GM23338 (cell line): Measurements from ENCODE around the gene SPG7. TPM values are rescaled to one million over a fixed set of nuclear protein-coding genes. Genes with fewer than 3 reads are reported as not detected.

Experiments used
- ATAC-seq: fragments of 200-7000 bp; cut with Tn5 transposase; 3 replicates; pipeline ENCODE4 v1.9.1; 2020
- DNase-seq: peaks from one replicate; pipeline ENCODE4 v3.0.0-alpha.2; 2015; ENCODE audit warnings: low spot score
- H2AFZ ChIP-seq: fragments of 200-600 bp; sonication (generic); 2 replicates; pipeline ENCODE4 v1.8.0; 2016; ENCODE audit warnings: antibody characterized with exemption, mild to moderate bottlenecking, moderate library complexity
- H3F3A ChIP-seq: fragments of 200-600 bp; sonication (generic); replicated peaks from 2 replicates; pipeline ENCODE4 v1.8.0; 2017; ENCODE audit warnings: antibody characterized with exemption, mixed run types, low read depth
- H3K27ac ChIP-seq: fragments of 200-600 bp; sonication (generic); 2 replicates; pipeline ENCODE4 v1.6.1; 2016; ENCODE audit warnings: low read depth
- H3K27me3 ChIP-seq: fragments of 200-600 bp; sonication (generic); 2 replicates; pipeline ENCODE4 v1.8.0; 2016; ENCODE audit warnings: mild to moderate bottlenecking, mixed run types, moderate library complexity; ENCODE audit not compliant: insufficient read depth
- H3K36me3 ChIP-seq: fragments of 200-600 bp; sonication (generic); 2 replicates; pipeline ENCODE4 v1.8.0; 2016; ENCODE audit warnings: mild to moderate bottlenecking; ENCODE audit not compliant: insufficient read depth
- H3K4me1 ChIP-seq: fragments of 200-600 bp; sonication (generic); 2 replicates; pipeline ENCODE4 v1.8.0; 2016; ENCODE audit warnings: mild to moderate bottlenecking, moderate library complexity; ENCODE audit not compliant: insufficient read depth
- H3K4me2 ChIP-seq: fragments of 200-600 bp; sonication (generic); 2 replicates; pipeline ENCODE4 v1.7.1; 2017; ENCODE audit warnings: mixed run types
- H3K4me3 ChIP-seq: fragments of 200-600 bp; sonication (generic); 2 replicates; pipeline ENCODE4 v1.6.1; 2016; ENCODE audit warnings: mixed run types
- H3K79me2 ChIP-seq: fragments of 200-600 bp; sonication (generic); replicated peaks from 2 replicates; pipeline ENCODE4 v1.8.0; 2017; ENCODE audit warnings: mild to moderate bottlenecking; ENCODE audit not compliant: insufficient read depth
- H3K9me2 ChIP-seq: fragments of 200-600 bp; sonication (generic); 2 replicates; pipeline ENCODE4 v1.8.0; 2017; ENCODE audit not compliant: insufficient read depth
- H4K20me1 ChIP-seq: fragments of 200-600 bp; sonication (generic); replicated peaks from 2 replicates; pipeline ENCODE4 v1.8.0; 2017; ENCODE audit warnings: mild to moderate bottlenecking; ENCODE audit not compliant: insufficient read depth
- H3K27ac Mint-ChIP-seq: 2 replicates; pipeline ENCODE4 v1.8.0; 2020; ENCODE audit warnings: inconsistent platforms, mild to moderate bottlenecking, moderate library complexity, mixed read lengths
- H3K27me3 Mint-ChIP-seq: 3 replicates; pipeline ENCODE4 v1.8.0; 2022; ENCODE audit warnings: low read depth, mild to moderate bottlenecking, moderate library complexity, mixed read lengths, inconsistent platforms; ENCODE audit not compliant: insufficient read depth, poor library complexity
- H3K36me3 Mint-ChIP-seq: 3 replicates; pipeline ENCODE4 v1.8.0; 2021; ENCODE audit warnings: low read depth, mild to moderate bottlenecking, inconsistent platforms, moderate library complexity, mixed read lengths
- H3K4me1 Mint-ChIP-seq: 3 replicates; pipeline ENCODE4 v1.8.0; 2020; ENCODE audit warnings: mild to moderate bottlenecking, inconsistent platforms, mixed read lengths
- H3K4me3 Mint-ChIP-seq: 3 replicates; pipeline ENCODE4 v1.8.0; 2021; ENCODE audit warnings: moderate library complexity, mild to moderate bottlenecking, inconsistent platforms, mixed read lengths
- H3K9me3 Mint-ChIP-seq: 3 replicates; pipeline ENCODE4 v1.8.0; 2020; ENCODE audit warnings: moderate library complexity, mild to moderate bottlenecking, inconsistent platforms, mixed read lengths
- CREB1 ChIP-seq: fragments of 250-450 bp; sonication (Bioruptor Pico); IDR thresholded peaks from 2 replicates; pipeline ENCODE4 v1.5.0; 2020; ENCODE audit warnings: low read depth, mild to moderate bottlenecking, moderate library complexity
- ETS1 ChIP-seq: IDR thresholded peaks from 2 replicates; pipeline ENCODE4 v1.6.1; 2016; ENCODE audit warnings: antibody characterized with exemption
- EZH2 ChIP-seq: fragments of 200-600 bp; sonication (generic); IDR thresholded peaks from one replicate; pipeline ENCODE4 v1.8.0; 2017; ENCODE audit warnings: antibody characterized with exemption, mild to moderate bottlenecking, low read depth; ENCODE audit not compliant: unreplicated experiment
- EZH2phosphoT487 ChIP-seq: fragments of 200-600 bp; sonication (generic); IDR thresholded peaks from one replicate; pipeline ENCODE4 v1.8.1; 2018; ENCODE audit warnings: antibody characterized with exemption; ENCODE audit not compliant: unreplicated experiment
- JUNB ChIP-seq: IDR thresholded peaks from one replicate; pipeline ENCODE4 v1.6.1; 2016; ENCODE audit warnings: antibody characterized with exemption; ENCODE audit not compliant: unreplicated experiment
- NANOG ChIP-seq: IDR thresholded peaks from 2 replicates; pipeline ENCODE4 v1.6.1; 2016; ENCODE audit warnings: antibody characterized with exemption, borderline replicate concordance
- POLR2AphosphoS5 ChIP-seq: IDR thresholded peaks from 2 replicates; pipeline ENCODE4 v1.6.1; 2016; ENCODE audit warnings: antibody characterized with exemption, low read depth
- REST ChIP-seq: IDR thresholded peaks from one replicate; pipeline ENCODE4 v1.6.1; 2018; ENCODE audit warnings: antibody characterized with exemption; ENCODE audit not compliant: unreplicated experiment
- STAT1 ChIP-seq: IDR thresholded peaks from one replicate; pipeline ENCODE4 v1.6.1; 2016; ENCODE audit warnings: antibody characterized with exemption; ENCODE audit not compliant: unreplicated experiment
- ZNF114 ChIP-seq: fragments of 250-450 bp; sonication (Bioruptor Pico); IDR thresholded peaks from 2 replicates; pipeline ENCODE4 v1.5.0; 2020; ENCODE audit warnings: mild to moderate bottlenecking, moderate library complexity
- ZNF331 ChIP-seq: fragments of 250-450 bp; sonication (Bioruptor Pico); IDR thresholded peaks from 2 replicates; pipeline ENCODE4 v1.5.0; 2020; ENCODE audit warnings: low read depth, mild to moderate bottlenecking, moderate library complexity
- polyA plus RNA-seq: library from polyadenylated mRNA; unstranded; fragments of >200 nt; fragmentation: Nextera tagmentation; extraction: Ambion mirVana; gene quantifications from 2 replicates; pipeline ENCODE4 v1.2.1, GENCODE V29; 2016
- total RNA-seq: library from RNA; depleted of rRNA; stranded (reverse); fragments of >200 nt; shearing (Covaris generic); gene quantifications from 2 replicates; pipeline ENCODE4 v1.2.3, GENCODE V29; 2014
- TF ChIP-seq, protein P1 (sequence below), 2 experiments: fragments of 200-600 bp in 1 of 2; sonication (generic) in 1 of 2; conservative IDR thresholded peaks; 2 replicates each; pipeline versions ENCODE4 v1.5.1 to v1.6.1; 2016 to 2017; ENCODE audit warnings: antibody characterized with exemption in 2 of 2, low read depth in 2 of 2, mild to moderate bottlenecking in 2 of 2, moderate library complexity in 1 of 2
- TF ChIP-seq, protein P2 (sequence below): fragments of 250-450 bp; sonication (Bioruptor Pico); IDR thresholded peaks from 2 replicates; pipeline ENCODE4 v1.5.0; 2020; ENCODE audit warnings: mild to moderate bottlenecking, moderate library complexity

SPG7 gene
- total and polyA plus RNA-seq, 2 experiments from 2014 or later: 77.1 to 267 TPM

GRCh38 chr16:89595330-89596060, 87.3 kb downstream of the SPG7 start:
- Histone ChIP-seq H2AFZ (no peak overlapping the region), H3K36me3 (no peaks in the 10 kb centered on the region), H3K27ac (no peak overlapping the region), H3K4me1 (no peaks in the 10 kb centered on the region), H4K20me1 (no peaks in the 10 kb centered on the region), H3K4me2 (no peak overlapping the region), H3F3A (no peaks in the 10 kb centered on the region), H3K4me3 (no peak overlapping the region), H3K27me3 (no peaks in the 10 kb centered on the region), H3K9me2 (no peaks in the 10 kb centered on the region), H3K79me2 (no peaks in the 10 kb centered on the region)
- Mint-ChIP-seq H3K36me3 (no peaks in the 10 kb centered on the region), H3K27me3 (peaks cover 16% of the 10 kb centered on the region), H3K27ac (no peak overlapping the region), H3K4me3 (no peak overlapping the region), H3K9me3 (no peaks in the 10 kb centered on the region), H3K4me1 (peaks cover 4% of the 10 kb centered on the region)
- no peak for ATAC-seq
- no peak for DNase-seq
- TF ChIP-seq, protein P1, sequence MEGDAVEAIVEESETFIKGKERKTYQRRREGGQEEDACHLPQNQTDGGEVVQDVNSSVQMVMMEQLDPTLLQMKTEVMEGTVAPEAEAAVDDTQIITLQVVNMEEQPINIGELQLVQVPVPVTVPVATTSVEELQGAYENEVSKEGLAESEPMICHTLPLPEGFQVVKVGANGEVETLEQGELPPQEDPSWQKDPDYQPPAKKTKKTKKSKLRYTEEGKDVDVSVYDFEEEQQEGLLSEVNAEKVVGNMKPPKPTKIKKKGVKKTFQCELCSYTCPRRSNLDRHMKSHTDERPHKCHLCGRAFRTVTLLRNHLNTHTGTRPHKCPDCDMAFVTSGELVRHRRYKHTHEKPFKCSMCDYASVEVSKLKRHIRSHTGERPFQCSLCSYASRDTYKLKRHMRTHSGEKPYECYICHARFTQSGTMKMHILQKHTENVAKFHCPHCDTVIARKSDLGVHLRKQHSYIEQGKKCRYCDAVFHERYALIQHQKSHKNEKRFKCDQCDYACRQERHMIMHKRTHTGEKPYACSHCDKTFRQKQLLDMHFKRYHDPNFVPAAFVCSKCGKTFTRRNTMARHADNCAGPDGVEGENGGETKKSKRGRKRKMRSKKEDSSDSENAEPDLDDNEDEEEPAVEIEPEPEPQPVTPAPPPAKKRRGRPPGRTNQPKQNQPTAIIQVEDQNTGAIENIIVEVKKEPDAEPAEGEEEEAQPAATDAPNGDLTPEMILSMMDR (conservative IDR thresholded peaks at IDR 0.05; ENCODE audit: low read depth in 2 of 2): no peak
- TF ChIP-seq STAT1 (no peak), CREB1 (no peak), ZNF114 (CRISPR knock-in tag) (no peak), NANOG (no peak), JUNB (no peak), EZH2phosphoT487 (no peak), REST (no peak), ETS1 (no peak), POLR2AphosphoS5 (no peak), ZNF331 (CRISPR knock-in tag) (no peak), EZH2 (no peak)
- TF ChIP-seq, protein P2, sequence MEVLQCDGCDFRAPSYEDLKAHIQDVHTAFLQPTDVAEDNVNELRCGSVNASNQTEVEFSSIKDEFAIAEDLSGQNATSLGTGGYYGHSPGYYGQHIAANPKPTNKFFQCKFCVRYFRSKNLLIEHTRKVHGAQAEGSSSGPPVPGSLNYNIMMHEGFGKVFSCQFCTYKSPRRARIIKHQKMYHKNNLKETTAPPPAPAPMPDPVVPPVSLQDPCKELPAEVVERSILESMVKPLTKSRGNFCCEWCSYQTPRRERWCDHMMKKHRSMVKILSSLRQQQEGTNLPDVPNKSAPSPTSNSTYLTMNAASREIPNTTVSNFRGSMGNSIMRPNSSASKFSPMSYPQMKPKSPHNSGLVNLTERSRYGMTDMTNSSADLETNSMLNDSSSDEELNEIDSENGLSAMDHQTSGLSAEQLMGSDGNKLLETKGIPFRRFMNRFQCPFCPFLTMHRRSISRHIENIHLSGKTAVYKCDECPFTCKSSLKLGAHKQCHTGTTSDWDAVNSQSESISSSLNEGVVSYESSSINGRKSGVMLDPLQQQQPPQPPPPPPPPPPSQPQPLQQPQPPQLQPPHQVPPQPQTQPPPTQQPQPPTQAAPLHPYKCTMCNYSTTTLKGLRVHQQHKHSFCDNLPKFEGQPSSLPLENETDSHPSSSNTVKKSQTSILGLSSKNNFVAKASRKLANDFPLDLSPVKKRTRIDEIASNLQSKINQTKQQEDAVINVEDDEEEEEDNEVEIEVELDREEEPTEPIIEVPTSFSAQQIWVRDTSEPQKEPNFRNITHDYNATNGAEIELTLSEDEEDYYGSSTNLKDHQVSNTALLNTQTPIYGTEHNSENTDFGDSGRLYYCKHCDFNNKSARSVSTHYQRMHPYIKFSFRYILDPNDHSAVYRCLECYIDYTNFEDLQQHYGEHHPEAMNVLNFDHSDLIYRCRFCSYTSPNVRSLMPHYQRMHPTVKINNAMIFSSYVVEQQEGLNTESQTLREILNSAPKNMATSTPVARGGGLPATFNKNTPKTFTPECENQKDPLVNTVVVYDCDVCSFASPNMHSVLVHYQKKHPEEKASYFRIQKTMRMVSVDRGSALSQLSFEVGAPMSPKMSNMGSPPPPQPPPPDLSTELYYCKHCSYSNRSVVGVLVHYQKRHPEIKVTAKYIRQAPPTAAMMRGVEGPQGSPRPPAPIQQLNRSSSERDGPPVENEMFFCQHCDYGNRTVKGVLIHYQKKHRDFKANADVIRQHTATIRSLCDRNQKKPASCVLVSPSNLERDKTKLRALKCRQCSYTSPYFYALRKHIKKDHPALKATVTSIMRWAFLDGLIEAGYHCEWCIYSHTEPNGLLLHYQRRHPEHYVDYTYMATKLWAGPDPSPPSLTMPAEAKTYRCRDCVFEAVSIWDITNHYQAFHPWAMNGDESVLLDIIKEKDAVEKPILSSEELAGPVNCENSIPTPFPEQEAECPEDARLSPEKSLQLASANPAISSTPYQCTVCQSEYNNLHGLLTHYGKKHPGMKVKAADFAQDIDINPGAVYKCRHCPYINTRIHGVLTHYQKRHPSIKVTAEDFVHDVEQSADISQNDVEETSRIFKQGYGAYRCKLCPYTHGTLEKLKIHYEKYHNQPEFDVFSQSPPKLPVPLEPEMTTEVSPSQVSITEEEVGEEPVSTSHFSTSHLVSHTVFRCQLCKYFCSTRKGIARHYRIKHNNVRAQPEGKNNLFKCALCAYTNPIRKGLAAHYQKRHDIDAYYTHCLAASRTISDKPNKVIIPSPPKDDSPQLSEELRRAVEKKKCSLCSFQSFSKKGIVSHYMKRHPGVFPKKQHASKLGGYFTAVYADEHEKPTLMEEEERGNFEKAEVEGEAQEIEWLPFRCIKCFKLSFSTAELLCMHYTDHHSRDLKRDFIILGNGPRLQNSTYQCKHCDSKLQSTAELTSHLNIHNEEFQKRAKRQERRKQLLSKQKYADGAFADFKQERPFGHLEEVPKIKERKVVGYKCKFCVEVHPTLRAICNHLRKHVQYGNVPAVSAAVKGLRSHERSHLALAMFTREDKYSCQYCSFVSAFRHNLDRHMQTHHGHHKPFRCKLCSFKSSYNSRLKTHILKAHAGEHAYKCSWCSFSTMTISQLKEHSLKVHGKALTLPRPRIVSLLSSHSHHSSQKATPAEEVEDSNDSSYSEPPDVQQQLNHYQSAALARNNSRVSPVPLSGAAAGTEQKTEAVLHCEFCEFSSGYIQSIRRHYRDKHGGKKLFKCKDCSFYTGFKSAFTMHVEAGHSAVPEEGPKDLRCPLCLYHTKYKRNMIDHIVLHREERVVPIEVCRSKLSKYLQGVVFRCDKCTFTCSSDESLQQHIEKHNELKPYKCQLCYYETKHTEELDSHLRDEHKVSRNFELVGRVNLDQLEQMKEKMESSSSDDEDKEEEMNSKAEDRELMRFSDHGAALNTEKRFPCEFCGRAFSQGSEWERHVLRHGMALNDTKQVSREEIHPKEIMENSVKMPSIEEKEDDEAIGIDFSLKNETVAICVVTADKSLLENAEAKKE (CRISPR knock-in tag): no peak
